Head of caudate nucleus (tissue), 42 donors: ENCODE data around the gene NKAIN2.
"Not testable (repeated sequence)": the region's sequence is repeated elsewhere in the genome, so short reads cannot be mapped to it uniquely, and the experiment has no call there.

Experiments
- DNase-seq, 42 donors: peaks; one replicate each; pipeline versions ENCODE4 v3.0.0 to v3.0.0-alpha.2; 2020 to 2021; ENCODE audit warnings: mixed read lengths in 7 of 42
- intact Hi-C: fragments of 100-400 bp; cut with DNase I; formaldehyde crosslinking; loops from one replicate; pipeline ENCODE4 v1.15.0; 2022

NKAIN2 gene

DNA sequence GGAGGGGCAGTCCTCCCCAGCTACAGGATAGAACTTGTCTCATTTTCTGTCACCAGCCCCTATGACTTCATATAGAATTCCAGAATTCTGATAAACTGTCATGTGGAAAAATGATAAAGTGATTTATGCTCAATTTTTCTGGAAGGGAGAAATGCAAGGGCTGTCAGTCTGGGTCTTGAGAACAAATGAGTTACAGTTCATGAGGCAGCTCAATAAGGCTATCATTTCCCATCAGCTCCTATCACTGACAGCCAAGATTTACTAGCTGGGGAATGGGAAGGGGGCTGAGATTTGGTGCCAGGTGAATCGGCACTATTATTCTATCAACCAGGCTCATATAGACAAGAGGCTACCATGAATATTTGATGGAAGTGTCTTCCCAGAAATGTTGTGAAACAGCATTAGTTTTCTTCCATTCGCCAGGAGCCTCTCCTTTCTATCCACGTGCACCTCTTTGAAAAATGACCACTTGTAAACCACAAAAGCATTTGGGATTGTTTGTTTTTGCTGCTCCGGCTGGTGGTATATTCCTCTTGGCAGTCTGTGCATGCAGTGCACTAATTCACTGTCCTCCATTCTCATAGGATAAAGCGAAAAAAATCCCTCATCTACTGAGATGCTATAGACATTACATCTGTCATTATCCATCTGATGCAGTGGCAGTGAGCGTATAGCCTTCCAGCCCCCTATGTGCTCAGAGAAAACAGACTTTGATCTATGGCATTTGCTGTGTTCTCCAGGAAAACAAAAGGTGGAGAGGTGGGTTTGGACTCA, 629.9 kb downstream of the NKAIN2 start:
- DNase-seq, result no peak
- intact Hi-C loops, result no loop called here

DNA sequence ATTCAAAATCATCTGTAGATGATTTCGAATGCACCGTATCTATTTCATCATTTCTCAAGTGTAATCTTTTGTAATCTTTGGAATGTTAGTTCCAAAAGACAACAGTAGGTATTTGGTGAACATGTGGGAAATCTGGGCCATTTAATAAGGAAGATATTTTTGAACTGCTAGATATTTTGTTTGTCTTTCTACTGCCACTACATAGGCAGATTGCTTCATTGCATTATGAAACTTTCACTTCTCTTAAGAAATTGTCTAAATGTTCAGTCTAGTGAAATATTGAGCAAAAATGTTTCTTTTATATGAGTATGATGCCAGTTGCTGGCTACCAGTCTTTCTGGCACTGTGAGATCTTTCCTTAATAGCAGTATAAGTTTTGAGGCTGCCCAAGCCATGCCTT, 630.8 kb downstream of the NKAIN2 start:
- DNase-seq, result no peak
- intact Hi-C loops, result no loop called here

DNA sequence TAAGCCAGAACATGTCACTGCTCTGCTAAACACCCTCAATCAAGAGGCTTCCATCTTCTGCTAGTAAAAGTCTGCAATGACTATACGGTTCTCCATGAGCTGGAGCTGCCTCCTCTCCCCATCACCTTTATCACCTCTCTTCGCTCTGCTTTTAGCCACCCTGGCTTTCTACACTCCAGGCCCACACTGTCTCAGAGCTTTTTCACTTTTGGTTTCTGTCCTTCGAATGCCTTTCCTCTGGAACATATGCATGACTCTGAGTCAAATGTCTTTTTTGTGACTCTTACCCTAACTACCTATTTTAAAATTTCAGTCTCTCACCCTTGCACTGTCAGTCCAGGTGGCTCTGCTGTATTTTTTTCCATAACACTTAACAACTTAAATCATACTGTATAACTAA, 633.1 kb downstream of the NKAIN2 start:
- intact Hi-C loops, result no loop called here
- no peak for DNase-seq

DNA sequence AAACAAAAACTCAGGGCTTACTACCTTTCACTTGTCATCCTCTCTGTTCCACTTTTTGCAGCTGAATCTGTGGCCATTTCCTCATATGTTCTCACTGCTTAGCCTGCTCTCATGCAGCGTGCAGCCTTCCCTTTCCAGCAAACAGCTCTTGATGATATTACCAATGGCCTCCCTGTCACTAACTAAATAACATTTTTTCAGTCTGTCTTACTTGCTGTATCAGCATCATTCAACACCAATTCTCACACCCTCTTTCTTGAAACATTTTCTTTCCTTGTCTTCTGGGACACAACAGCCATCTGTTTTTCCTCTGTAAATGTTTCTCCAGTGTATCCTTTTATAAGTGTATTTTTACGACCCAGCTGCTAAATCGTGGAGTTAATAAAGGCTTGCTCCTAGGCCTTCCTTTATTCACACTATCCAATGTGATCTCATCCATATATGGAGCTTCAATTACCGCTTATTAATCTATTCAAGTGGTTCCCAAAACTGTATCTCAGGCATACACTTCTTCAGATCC, 634.9 kb downstream of the NKAIN2 start:
- intact Hi-C loops, result no loop called here
- no peak for DNase-seq

DNA sequence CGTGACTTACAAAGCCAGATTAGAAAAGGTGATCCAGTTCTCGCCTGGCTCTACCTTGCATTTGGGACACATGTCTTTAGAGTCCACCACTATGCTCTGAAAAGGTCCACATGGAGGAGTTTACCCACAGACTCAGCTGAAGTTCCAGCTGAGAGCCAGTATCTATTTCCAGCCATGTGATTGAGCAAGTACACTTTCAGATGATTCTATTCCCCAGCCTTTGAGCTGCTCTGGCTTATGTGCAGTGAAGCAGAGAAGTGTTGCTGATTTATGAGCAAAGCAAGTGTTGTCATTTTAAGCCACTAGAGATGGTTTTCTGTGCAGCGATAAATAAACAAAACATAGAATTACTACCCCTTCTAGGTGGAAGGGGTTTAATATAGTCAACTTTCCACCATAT, 637.8 kb downstream of the NKAIN2 start:
- no peak for DNase-seq
- intact Hi-C loops, result no loop called here

DNA sequence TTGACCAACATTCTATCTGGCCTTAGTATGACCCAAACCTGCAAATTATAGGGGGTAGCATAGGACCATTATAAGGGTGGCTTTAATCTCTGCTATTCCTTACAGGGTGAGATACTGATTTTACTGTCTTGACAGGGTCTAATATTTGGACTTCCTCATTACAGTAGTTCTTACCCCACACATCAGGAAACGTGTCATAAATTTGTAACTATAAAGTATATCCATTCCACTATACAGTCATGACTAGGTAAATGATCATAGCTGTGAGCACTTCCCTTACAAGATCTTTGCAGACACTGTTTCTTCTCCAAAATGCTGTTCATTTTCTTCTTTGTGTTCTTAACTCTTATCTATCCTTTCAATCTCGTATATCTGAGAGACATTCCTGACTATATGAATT, 639.9 kb downstream of the NKAIN2 start:
- intact Hi-C loops, result no loop called here
- no peak for DNase-seq

DNA sequence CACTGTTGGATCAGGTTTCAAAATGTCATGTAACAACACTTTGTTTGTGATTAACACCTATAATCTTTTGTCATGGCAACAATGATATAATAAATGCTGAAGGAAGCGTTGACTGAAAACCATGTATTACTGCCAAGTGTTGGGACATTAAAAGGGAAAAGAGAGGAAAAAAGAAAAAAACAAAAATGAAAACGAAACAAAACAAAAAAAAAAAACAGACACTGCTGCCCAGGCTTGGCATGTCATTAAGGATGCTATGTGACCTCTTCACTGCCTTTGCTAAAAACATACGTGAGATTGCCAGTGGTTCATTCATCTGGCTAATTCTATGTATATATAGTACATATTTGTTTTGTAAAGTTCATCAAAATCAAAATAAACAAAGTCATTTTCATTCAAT, 641.9 kb downstream of the NKAIN2 start:
- no peak for DNase-seq
- intact Hi-C loops, result no loop called here

DNA sequence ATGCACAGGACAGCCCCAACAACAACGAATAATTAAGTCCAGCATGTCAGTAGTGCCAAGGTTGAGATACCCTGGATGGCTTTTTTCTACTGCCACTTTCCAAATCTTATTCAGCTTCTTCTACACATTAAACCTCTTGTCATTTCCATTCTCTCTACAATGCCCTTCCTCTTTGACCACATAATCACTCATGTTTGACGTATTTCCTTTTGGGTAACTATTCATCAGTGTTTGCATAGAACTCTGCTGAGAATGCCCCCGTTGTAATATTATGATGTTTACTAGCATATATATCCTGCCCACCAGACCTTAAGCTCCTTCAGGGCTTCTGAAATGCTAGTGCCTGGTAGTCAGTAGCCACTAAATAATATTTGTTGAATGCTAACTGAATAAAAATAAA, 643.3 kb downstream of the NKAIN2 start:
- intact Hi-C loops, result no loop called here
- no peak for DNase-seq

DNA sequence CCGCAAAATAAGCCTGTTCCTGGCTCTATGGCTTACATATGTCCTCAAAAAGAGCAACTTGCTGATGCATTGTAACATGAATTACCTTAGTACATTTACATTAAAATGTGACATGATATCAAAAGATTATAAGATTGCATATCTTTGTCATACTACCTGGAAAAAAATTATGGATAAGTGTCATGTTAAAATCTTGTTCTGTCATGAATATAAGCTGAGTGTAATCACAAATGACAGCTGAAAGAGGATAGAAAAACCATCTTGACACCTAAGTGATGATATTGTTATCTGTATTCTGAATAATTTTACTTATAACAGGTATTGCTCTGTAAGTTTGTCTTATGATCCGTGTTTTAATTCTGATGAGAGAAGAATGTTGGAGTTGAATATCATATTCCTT, 655.6 kb downstream of the NKAIN2 start:
- intact Hi-C loops, result no loop called here
- DNase-seq, result no peak

DNA sequence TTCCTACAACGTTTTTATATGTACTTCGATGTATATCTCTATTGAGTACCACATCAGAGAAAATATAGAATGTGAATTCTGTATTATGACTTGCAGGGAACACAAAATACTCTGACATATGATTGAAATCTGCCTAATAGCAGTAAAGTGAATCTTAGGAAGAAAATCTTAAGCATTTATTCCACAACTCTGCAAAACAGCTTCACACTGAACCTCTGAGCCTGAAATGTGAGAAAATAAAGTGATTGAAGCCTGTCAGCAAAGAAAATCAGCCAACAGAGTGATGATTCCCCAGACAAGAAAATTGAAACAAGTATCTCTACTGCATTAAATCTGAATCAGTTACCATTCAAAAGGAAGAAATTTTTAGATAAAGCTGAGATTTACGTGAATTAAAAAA, 659.1 kb downstream of the NKAIN2 start:
- DNase-seq, result no peak
- intact Hi-C loops, result no loop called here

DNA sequence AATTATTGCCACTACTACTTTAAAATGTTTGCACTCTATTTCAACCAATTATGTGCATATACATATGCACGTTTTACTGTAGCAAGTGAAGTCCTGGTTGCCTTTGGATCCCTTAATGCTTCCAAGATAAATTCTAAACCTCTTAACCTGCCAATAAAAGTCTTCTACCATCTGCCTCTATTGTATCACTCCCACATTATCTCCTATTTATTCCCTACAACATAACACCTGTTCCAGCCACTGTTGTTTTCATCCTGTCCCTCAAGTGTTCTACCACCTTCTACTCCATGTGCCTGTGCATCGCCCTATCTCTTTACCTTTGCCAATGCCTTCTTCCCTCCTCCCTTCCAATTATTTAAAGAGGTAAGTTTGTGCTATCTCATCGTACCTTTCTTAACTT, 659.6 kb downstream of the NKAIN2 start:
- no peak for DNase-seq
- intact Hi-C loops, result no loop called here

DNA sequence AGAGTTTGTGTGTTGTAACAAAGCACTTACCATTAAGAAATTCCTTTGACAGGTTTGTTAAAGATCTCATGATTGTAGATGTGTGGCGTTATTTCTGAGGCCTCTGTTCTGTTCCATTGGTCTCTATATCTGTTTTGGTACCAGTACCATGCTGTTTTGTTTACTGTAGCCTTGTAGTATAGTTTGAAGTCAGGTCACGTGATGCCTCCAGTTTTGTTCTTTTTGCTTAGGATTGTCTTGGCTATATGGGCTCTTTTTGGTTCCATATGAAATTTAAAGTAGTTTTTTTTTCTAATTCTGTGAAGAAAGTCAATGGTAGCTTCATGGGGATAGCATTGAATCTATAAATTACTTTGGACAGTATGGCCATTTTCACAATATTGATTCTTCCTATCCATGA, 660.9 kb downstream of the NKAIN2 start:
- DNase-seq, intact Hi-C loops: not testable (repeated sequence)

DNA sequence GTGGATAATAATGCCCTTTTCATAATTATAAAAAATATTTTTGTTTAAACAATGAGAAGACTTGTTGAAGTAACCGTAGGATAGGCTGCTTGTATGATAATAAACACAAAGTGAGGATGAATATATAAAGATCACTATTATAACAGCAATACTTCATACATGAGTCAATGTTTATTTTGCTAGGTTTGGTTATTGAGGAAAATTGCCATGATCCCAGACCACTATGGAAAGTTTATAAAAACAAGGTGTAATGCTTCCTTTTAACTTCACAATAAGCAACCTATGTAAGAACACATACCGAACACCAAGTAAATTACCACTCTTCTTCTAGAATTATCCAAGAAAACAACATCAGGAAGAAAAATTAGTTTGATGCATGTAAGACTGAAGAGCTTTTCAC, 663.3 kb downstream of the NKAIN2 start:
- intact Hi-C loops, result no loop called here
- DNase-seq, result no peak

DNA sequence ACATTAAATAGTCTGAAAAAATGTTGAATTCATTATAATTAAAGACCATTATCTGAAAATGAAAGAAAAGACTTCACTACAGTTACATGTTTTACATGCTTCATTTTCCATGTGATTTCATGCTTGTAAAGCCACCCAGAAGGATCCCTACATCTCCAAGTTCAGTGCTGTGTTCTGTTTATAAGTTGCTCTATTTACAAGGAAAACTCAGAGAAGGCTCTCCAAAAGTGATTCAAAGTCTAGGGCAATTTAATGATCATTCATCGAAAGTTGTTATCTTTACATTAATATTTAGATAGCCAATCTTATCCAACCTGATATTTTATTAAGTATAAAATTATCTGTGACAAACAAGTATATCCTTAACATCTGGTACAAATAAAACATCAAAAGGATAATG, 663.7 kb downstream of the NKAIN2 start:
- DNase-seq, result no peak
- intact Hi-C loops, result no loop called here

DNA sequence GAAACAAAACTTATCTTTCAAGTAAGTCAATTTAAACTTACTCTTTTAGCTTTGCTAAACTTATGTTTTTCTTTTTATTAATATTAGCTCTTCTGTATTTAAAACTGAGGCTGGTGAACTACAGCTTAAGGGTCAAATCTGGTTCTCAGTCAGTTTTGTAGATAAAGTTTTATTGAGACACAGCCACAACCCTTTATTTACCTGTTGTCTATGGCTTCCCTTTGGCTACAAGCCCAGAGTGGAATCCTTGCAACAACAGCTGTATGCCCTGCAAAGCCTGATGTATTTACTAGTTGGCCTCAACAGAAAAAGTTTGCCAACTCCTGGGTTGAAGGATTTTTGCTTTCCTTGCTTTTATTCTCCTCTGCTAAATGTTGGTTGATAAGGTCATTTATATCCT, 667.1 kb downstream of the NKAIN2 start:
- intact Hi-C loops, result no loop called here
- no peak for DNase-seq

DNA sequence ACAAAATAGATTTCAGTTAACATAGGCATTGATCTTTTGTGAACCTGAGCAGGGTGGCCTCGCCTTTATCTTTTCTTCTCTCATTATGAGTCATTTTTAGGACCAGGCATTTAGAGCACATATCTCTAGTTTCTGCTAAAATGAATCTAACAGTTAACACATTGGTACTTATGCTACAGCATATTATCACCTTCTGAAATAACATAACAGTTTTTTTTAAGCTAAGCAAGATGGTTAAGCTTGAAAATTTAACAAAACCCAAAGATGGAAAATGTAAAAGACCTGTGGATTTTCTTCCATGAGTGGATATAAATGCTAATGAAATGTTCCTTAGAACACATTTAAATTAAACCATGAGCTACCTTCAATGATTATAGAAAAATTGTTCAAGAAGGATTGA, 671.5 kb downstream of the NKAIN2 start:
- intact Hi-C loops, result no loop called here
- DNase-seq, result no peak

DNA sequence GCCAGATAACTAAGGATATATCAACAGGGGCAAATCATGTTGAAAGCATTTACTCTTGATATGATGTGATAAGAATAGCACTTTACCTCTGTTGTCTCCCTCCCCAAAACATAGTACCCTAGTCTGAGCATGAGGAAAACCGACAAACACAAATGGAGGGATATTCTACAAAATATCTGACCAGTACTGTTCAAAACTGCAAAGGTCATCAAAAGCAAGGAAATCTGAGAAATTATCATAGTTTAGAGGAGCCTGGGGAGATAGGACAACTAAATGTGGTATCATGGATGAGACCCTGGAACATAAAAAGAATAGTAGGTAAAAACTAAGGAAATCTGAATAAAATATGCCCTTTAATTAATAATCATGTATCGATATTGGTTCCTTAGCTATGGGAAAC, 675.2 kb downstream of the NKAIN2 start:
- DNase-seq, result no peak
- intact Hi-C loops, result no loop called here

DNA sequence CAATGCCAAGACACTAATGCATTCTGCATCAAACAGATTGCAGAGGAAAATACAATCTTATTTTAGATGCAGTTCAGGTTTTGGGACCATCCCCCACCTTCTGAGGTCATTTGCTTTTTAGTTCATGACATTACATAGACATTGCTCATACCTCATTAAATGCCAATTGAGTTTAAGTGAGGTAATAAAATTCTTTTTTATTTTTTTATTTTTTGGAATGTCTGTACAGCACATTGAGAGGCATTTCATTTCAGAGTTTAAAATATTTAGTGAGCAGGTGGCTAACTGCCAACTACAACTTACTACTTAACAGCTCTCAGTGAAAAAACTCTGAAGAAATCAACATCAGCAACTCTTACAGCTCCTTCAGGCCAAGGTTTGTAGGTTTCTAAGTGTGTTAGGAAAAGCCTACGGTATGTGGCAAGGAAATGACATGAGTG, 676.3 kb downstream of the NKAIN2 start:
- DNase-seq, result no peak
- intact Hi-C loops, result no loop called here

DNA sequence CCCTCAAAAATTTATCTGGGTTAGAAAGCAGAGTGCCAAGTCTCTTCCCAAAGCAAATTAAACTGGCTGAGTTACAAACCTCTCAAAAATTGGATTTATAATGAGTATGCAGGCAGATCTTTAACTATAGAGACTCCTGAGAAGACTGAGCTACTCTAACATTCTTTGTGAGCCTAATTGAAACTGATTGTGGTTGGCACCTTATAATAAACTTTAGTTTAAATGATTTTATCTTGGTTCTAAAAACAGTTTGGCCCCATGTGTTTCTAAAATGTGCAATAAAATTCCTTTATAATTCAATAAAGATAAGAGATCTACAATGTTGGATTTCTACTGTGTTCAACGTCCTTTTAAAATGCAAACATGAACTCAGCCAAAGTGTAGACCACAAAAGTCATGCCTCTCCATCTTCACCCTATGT, 678.4 kb downstream of the NKAIN2 start:
- intact Hi-C loops, result no loop called here
- DNase-seq, result no peak

DNA sequence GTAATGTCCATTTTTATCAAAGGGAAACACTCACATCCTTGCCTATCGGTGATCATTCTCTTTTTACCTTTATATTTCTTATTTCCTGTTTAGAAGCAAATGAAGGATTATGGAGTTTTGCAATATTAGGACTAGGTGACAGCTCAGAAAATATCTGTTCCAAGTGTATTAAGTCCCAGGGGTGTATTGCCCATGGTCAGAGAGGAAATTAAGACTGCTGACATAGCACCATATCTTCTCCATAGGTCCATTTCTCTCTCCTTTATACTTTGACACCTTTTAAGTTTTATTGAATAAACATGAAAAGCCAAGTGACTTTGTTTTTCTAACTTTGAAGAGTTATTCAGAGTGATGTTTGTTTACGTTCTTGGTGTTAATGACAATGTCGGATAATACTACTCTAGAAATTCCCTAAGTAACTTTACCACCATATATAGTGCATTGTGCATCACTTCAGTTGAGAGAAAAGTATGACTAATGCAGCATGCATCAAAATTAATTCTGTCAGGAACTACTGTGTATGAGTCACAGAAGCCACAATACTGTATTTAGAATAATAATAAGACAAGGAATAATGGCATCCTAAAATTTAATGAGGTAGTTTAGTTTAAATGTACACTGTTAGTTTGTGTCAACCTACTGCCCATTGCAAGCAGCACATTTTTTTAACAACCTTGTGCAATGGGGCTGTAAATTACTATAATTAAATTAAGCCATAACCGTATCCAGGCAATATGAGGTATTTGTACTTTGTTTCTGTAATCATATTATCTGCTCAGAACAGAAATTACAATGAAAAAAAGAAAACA, 684.2 kb downstream of the NKAIN2 start:
- intact Hi-C loops, result no loop called here
- no peak for DNase-seq

DNA sequence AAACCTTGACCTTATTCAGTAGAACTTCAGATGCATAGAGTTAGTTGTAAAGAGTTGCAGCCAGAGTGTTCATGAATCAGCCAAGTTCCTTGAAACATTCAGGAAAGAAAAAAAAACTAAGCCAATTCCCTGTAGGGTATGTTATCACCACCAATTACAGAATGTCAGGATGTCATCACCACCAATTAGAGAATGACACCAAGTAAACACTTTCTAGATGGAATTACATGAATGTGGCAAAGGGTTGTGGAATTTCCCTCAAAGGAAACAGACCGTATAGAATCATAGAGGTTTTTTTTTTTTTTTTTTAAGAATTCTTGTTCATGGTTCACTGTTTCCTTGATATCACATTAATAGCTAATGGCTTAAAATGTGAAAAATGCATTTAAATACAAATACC, 686.5 kb downstream of the NKAIN2 start:
- intact Hi-C loops, result no loop called here
- DNase-seq, result no peak
